ENCODE measurements around the gene NPPC.

The NPPC gene

GRCh38 chr2:231934441-231935206 is 8.4 kb upstream of the NPPC start:
- no peak for DNase-seq

- DNase-seq: peak; percentile 62
Observed at GRCh38 chr2:231933916-231934401, 7.8 kb upstream of the NPPC start.

- DNase-seq: no peak
Observed at GRCh38 chr2:231932985-231933915, 7.1 kb upstream of the NPPC start.

- no peak for DNase-seq
Observed at GRCh38 chr2:231932711-231932970, 6.4 kb upstream of the NPPC start.

GRCh38 chr2:231931481-231931915 is 5.3 kb upstream of the NPPC start:
- no peak for DNase-seq

GRCh38 chr2:231930593-231931281 is 4.5 kb upstream of the NPPC start:
- no peak for DNase-seq

- peak; percentile 88 for DNase-seq
Observed at GRCh38 chr2:231929961-231930592, 3.9 kb upstream of the NPPC start.

GRCh38 chr2:231928901-231929725 is 2.9 kb upstream of the NPPC start:
- no peak for DNase-seq

GRCh38 chr2:231928481-231928880 is 2.3 kb upstream of the NPPC start:
- peak; percentile 42 for DNase-seq

- DNase-seq: no peak
Observed at GRCh38 chr2:231927566-231927890, 1.3 kb upstream of the NPPC start.

GRCh38 chr2:231926761-231927565 is 767 bp upstream of the NPPC start:
- DNase-seq: peak; percentile 54

- DNase-seq: peak; percentile 90
Observed at GRCh38 chr2:231925303-231926179, 655 bp downstream of the NPPC start.

- no peak for DNase-seq
Observed at GRCh38 chr2:231924889-231925275, 1.3 kb downstream of the NPPC start.

- no peak for DNase-seq
Observed at GRCh38 chr2:231923951-231924888, 2.0 kb downstream of the NPPC start.

- peak; percentile 53 for DNase-seq
Observed at GRCh38 chr2:231923010-231923344, 3.2 kb downstream of the NPPC start.

- DNase-seq: peak; percentile 45
Observed at GRCh38 chr2:231922311-231923009, 3.7 kb downstream of the NPPC start.

GRCh38 chr2:231920795-231921194 is 5.4 kb downstream of the NPPC start:
- DNase-seq: no peak

GRCh38 chr2:231920366-231920765 is 5.8 kb downstream of the NPPC start:
- DNase-seq: no peak

Data from NCI-H82 (cell line).